OCI-LY7 (cell line): ENCODE results near the gene RBCK1.

Experiments used
- CTCF ChIP-seq: fragments of 200-600 bp; sonication (generic); conservative IDR thresholded peaks from 2 replicates; pipeline ENCODE4 v1.5.1; 2014; ENCODE audit warnings: mild to moderate bottlenecking, antibody characterized with exemption, low read length, moderate library complexity, mixed read lengths
- EZH2phosphoT487 ChIP-seq: fragments of 200-600 bp; sonication (generic); IDR thresholded peaks from 2 replicates; pipeline ENCODE4 v1.6.1; 2018; ENCODE audit warnings: low read depth, borderline replicate concordance, mild to moderate bottlenecking, mixed run types, antibody characterized with exemption, low read length, moderate library complexity, mixed read lengths

- TF ChIP-seq EZH2phosphoT487 (no peak), CTCF (no peak)
Measured at GRCh38 chr20:397432-398237, 10.5 kb upstream of the RBCK1 start.
